DMS53 (cell line): ENCODE measurements around the gene EPB41L2.

Source experiments
- DNase-seq: peaks from one replicate; lab custom pipeline; 2025; lab: John Stamatoyannopoulos, UW

Gene EPB41L2

GRCh38 chr6:130908958-130909357, 154.1 kb downstream of the EPB41L2 start:
- DNase-seq: no peak

GRCh38 chr6:130908188-130908587, 154.9 kb downstream of the EPB41L2 start:
- DNase-seq: no peak

GRCh38 chr6:130907687-130908086, 155.4 kb downstream of the EPB41L2 start:
- no peak for DNase-seq

- DNase-seq: no peak
Observed at GRCh38 chr6:130906736-130907381, 156.2 kb downstream of the EPB41L2 start.

- DNase-seq: no peak
Observed at GRCh38 chr6:130903602-130904001, 159.4 kb downstream of the EPB41L2 start.

- no peak for DNase-seq
Observed at GRCh38 chr6:130903007-130903406, 160.0 kb downstream of the EPB41L2 start.

- no peak for DNase-seq
Observed at GRCh38 chr6:130900913-130901312, 162.1 kb downstream of the EPB41L2 start.

GRCh38 chr6:130896249-130896648, 166.8 kb downstream of the EPB41L2 start:
- DNase-seq: no peak

- DNase-seq: no peak
Observed at GRCh38 chr6:130895516-130895915, 167.5 kb downstream of the EPB41L2 start.

- DNase-seq: no peak
Observed at GRCh38 chr6:130893766-130894165, 169.3 kb downstream of the EPB41L2 start.

GRCh38 chr6:130893277-130893676, 169.8 kb downstream of the EPB41L2 start:
- DNase-seq: no peak

- DNase-seq: no peak
Observed at GRCh38 chr6:130890521-130890971, 172.5 kb downstream of the EPB41L2 start.

- no peak for DNase-seq
Observed at GRCh38 chr6:130889423-130889822, 173.6 kb downstream of the EPB41L2 start.

- no peak for DNase-seq
Observed at GRCh38 chr6:130888246-130888645, 174.8 kb downstream of the EPB41L2 start.

GRCh38 chr6:130886966-130887365, 176.1 kb downstream of the EPB41L2 start:
- DNase-seq: no peak

GRCh38 chr6:130885392-130886192, 177.5 kb downstream of the EPB41L2 start:
- DNase-seq: peak; percentile 79

- no peak for DNase-seq
Observed at GRCh38 chr6:130882370-130882769, 180.7 kb downstream of the EPB41L2 start.

GRCh38 chr6:130879826-130880225, 183.2 kb downstream of the EPB41L2 start:
- DNase-seq: no peak

GRCh38 chr6:130873746-130874145, 189.3 kb downstream of the EPB41L2 start:
- DNase-seq: no peak

GRCh38 chr6:130872250-130873095, 190.6 kb downstream of the EPB41L2 start:
- DNase-seq: peak; percentile 69

- DNase-seq: no peak
Observed at GRCh38 chr6:130870179-130870880, 192.7 kb downstream of the EPB41L2 start.

- DNase-seq: no peak
Observed at GRCh38 chr6:130869681-130870080, 193.4 kb downstream of the EPB41L2 start.
